IMR-90 (cell line): ENCODE results near the gene TMEM144. TPM values are rescaled to one million over a fixed set of nuclear protein-coding genes. Genes with fewer than 3 reads are reported as not detected.

Source experiments
- ATAC-seq: fragments of 200-7000 bp; cut with Tn5 transposase; 2 replicates; pipeline ENCODE4 v1.9.1; 2020; ENCODE audit warnings: low read depth, mild to moderate bottlenecking, moderate library complexity
- BruUV-seq: library from RNA; stranded (reverse); fragments of 400-500 nt; replicated peaks from 2 replicates; lab custom pipeline; 2021; lab: Mats Ljungman, UMichigan
- CTCF ChIA-PET: fragments of 300-600 bp; formaldehyde crosslinking; extraction: SDS; loops from one replicate; lab custom pipeline; 2021; ENCODE audit warnings: antibody characterized with exemption; lab: Yijun Ruan, JAX
- POLR2A ChIA-PET: fragments of 300-600 bp; sonication (Branson Sonifier 250); formaldehyde crosslinking; loops from one replicate; lab custom pipeline; 2022; ENCODE audit warnings: antibody characterized with exemption; ENCODE audit not compliant: unreplicated experiment; lab: Charles Lee
- DNase-seq: peaks from one replicate; pipeline ENCODE4 v3.0.0; 2013
- H2AFZ ChIP-seq: replicated peaks from 2 replicates; pipeline ENCODE3; 2013; ENCODE audit warnings: low read length, mild to moderate bottlenecking; ENCODE audit not compliant: poor library complexity
- H2AK5ac ChIP-seq: 2 replicates; pipeline ENCODE4 v1.6.1; 2013; ENCODE audit warnings: low read depth, low read length, inconsistent platforms
- H2AK9ac ChIP-seq: replicated peaks from 2 replicates; pipeline ENCODE3; 2013; ENCODE audit warnings: mild to moderate bottlenecking, low read depth, low read length, moderate library complexity; ENCODE audit not compliant: poor library complexity
- H2BK120ac ChIP-seq: 2 replicates; pipeline ENCODE4 v1.6.1; 2013; ENCODE audit warnings: low read depth, low read length, inconsistent platforms
- H2BK15ac ChIP-seq: 3 replicates; pipeline ENCODE4 v1.6.1; 2013; ENCODE audit warnings: low read depth, low read length, inconsistent platforms
- H2BK20ac ChIP-seq: 2 replicates; pipeline ENCODE4 v1.6.1; 2013; ENCODE audit warnings: low read depth, mild to moderate bottlenecking, inconsistent platforms, low read length, moderate library complexity
- H2BK5ac ChIP-seq: 2 replicates; pipeline ENCODE4 v1.6.1; 2013; ENCODE audit warnings: mild to moderate bottlenecking, low read depth, low read length, inconsistent platforms; ENCODE audit not compliant: poor library complexity, severe bottlenecking
- H3K14ac ChIP-seq: replicated peaks from 2 replicates; pipeline ENCODE4 v1.6.1; 2013; ENCODE audit warnings: low read depth, low read length, inconsistent platforms
- H3K18ac ChIP-seq: 2 replicates; pipeline ENCODE4 v1.6.1; 2013; ENCODE audit warnings: low read depth, low read length, control low read depth
- H3K23ac ChIP-seq: 2 replicates; pipeline ENCODE4 v1.6.1; 2013; ENCODE audit warnings: low read depth, low read length, inconsistent platforms
- H3K27ac ChIP-seq: 2 replicates; pipeline ENCODE4 v1.5.1; 2013; ENCODE audit warnings: mild to moderate bottlenecking, control low read depth, low read length; ENCODE audit not compliant: insufficient read depth
- H3K27me3 ChIP-seq: 2 replicates; pipeline ENCODE4 v1.6.1; 2013; ENCODE audit warnings: low read length; ENCODE audit not compliant: control insufficient read depth, insufficient read depth
- H3K36me3 ChIP-seq: 2 replicates; pipeline ENCODE4 v1.6.1; 2013; ENCODE audit warnings: low read length, mixed read lengths; ENCODE audit not compliant: control insufficient read depth, insufficient read depth
- H3K4ac ChIP-seq: 2 replicates; pipeline ENCODE4 v1.6.1; 2013; ENCODE audit warnings: low read depth, low read length, inconsistent platforms
- H3K4me1 ChIP-seq: 2 replicates; pipeline ENCODE4 v1.6.1; 2013; ENCODE audit warnings: low read length, mixed read lengths; ENCODE audit not compliant: control insufficient read depth, insufficient read depth
- H3K4me2 ChIP-seq: 2 replicates; pipeline ENCODE4 v1.6.1; 2013; ENCODE audit warnings: low read depth, mild to moderate bottlenecking, control low read depth, low read length, moderate library complexity
- H3K4me3 ChIP-seq: 2 replicates; pipeline ENCODE4 v1.5.1; 2013; ENCODE audit warnings: low read depth, mild to moderate bottlenecking, control low read depth, low read length, moderate library complexity; ENCODE audit not compliant: insufficient read depth
- H3K56ac ChIP-seq: 2 replicates; pipeline ENCODE4 v1.6.1; 2013; ENCODE audit warnings: low read length, inconsistent platforms; ENCODE audit not compliant: insufficient read depth; ENCODE audit errors: extremely low read depth
- H3K79me1 ChIP-seq, 2 experiments: 2 replicates each; pipeline ENCODE4 v1.6.1; 2013; ENCODE audit warnings: low read length in 2 of 2, inconsistent platforms in 1 of 2, low read depth in 1 of 2
- H3K9ac ChIP-seq: 2 replicates; pipeline ENCODE4 v1.6.1; 2013; ENCODE audit warnings: low read depth, low read length, control low read depth
- H3K9me1 ChIP-seq: 2 replicates; pipeline ENCODE4 v1.6.1; 2013; ENCODE audit warnings: low read length, inconsistent platforms; ENCODE audit not compliant: insufficient read depth
- H3K9me3 ChIP-seq: 2 replicates; pipeline ENCODE4 v1.6.1; 2013; ENCODE audit warnings: low read length; ENCODE audit not compliant: control insufficient read depth, insufficient read depth
- H4K20me1 ChIP-seq: 2 replicates; pipeline ENCODE4 v1.6.1; 2013; ENCODE audit warnings: low read length, inconsistent platforms; ENCODE audit not compliant: insufficient read depth
- H4K5ac ChIP-seq: 2 replicates; pipeline ENCODE4 v1.6.1; 2013; ENCODE audit warnings: mild to moderate bottlenecking, low read depth, low read length, control low read depth
- H4K8ac ChIP-seq, 2 experiments: 2 replicates each; pipeline ENCODE4 v1.6.1; 2013; ENCODE audit warnings: low read depth in 2 of 2, low read length in 2 of 2, control low read depth in 1 of 2, inconsistent platforms in 1 of 2
- H4K91ac ChIP-seq: 2 replicates; pipeline ENCODE4 v1.6.1; 2013; ENCODE audit warnings: low read depth, low read length, inconsistent platforms; ENCODE audit not compliant: insufficient read depth
- MXI1 ChIP-seq: IDR thresholded peaks from 2 replicates; pipeline ENCODE4 v1.6.1; 2012; ENCODE audit warnings: low read depth, mild to moderate bottlenecking, low read length, moderate library complexity, borderline replicate concordance
- WGBS, 2 experiments: methylation state at CpG; one replicate each; pipeline versions ENCODE4 v1.1.5 to v1.1.7; 2013; ENCODE audit warnings: missing lambda C conversion rate in 2 of 2; ENCODE audit not compliant: insufficient read length in 1 of 2; ENCODE audit errors: extremely low coverage in 2 of 2; 5-methylcytosine and 5-hydroxymethylcytosine counted together
- dilution Hi-C: fragments of 300-500 bp; cut with HindIII; formaldehyde crosslinking; loops from one replicate; pipeline ENCODE4 v1.14.3; 2018; ENCODE audit warnings: low sequenced_read_pairs; ENCODE audit not compliant: unreplicated experiment
- in situ Hi-C: fragments of 300-500 bp; cut with MboI; formaldehyde crosslinking; loops from 3 replicates; pipeline ENCODE4 v1.14.3; 2019; ENCODE audit warnings: low sequenced_read_pairs, inconsistent platforms, mixed read lengths
- intact Hi-C: fragments of 100-400 bp; cut with micrococcal nuclease; formaldehyde crosslinking; loops from 2 replicates; pipeline ENCODE4 v1.10.0; 2022
- polyA plus RNA-seq, 3 experiments: library from polyadenylated mRNA; depleted of rRNA; stranded (reverse); fragments of >200 nt; gene quantifications; 2 replicates each; pipeline ENCODE4 v1.2.3, GENCODE V29; 2012; ENCODE audit warnings: low replicate concordance in 1 of 3
- total RNA-seq: library from RNA; depleted of rRNA; stranded (reverse); fragments of >200 nt; gene quantifications from 2 replicates; pipeline ENCODE4 v1.2.3, GENCODE V29; 2012
- TF ChIP-seq, protein P1 (sequence below): fragments of 150-350 bp; IDR thresholded peaks from 2 replicates; pipeline ENCODE4 v1.6.1; 2016; ENCODE audit warnings: low read depth, mild to moderate bottlenecking, low read length, moderate library complexity, borderline replicate concordance

TMEM144 gene
- total and polyA plus RNA-seq, 2 of the 4 experiments (the other 2 are of a cell fraction): 0.58 to 2.2 TPM

DNA sequence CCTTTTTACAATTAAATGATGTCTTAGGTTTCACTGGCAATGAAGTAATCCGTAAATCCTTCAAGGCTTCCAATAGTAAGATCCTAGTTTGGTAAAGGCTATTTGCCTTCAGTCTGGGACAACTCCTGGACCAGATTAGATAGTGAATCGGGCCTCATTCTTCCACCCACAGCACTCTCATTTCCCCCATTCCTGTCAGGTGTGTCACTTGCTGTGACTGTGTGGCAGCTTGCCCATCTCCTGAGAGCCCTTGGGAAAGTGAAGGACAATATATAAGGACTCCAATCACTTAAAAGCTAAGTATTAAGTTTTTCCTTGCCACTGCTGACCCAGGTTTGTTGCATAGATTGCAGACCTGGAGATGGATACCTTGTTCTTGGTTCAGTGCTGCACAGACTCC is 34.2 kb upstream of the TMEM144 start:
- Histone ChIP-seq H3K4me2 (no peak overlapping the region), H3K27me3 (no peaks in the 10 kb centered on the region), H2BK120ac (no peak overlapping the region), H2BK15ac (no peak overlapping the region), H2AFZ (no peak overlapping the region), H3K9me3 (no peaks in the 10 kb centered on the region), H3K18ac (no peak overlapping the region), H3K4me3 (no peak overlapping the region), H2AK9ac (no peak overlapping the region), H3K56ac (no peak overlapping the region), H3K9me1 (no peaks in the 10 kb centered on the region), H2BK5ac (no peak overlapping the region), H3K27ac (no peak overlapping the region), H4K91ac (no peak overlapping the region), H3K4ac (no peak overlapping the region), H2BK20ac (no peak overlapping the region), H3K23ac (no peak overlapping the region), H4K5ac (no peak overlapping the region), H3K79me1 (no peaks in the 10 kb centered on the region), H3K36me3 (no peaks in the 10 kb centered on the region), H3K9ac (no peak overlapping the region), H4K8ac (no peak overlapping the region), H3K14ac (no peak overlapping the region), H2AK5ac (no peak overlapping the region), H4K20me1 (no peaks in the 10 kb centered on the region), H3K4me1 (peaks cover 9% of the 10 kb centered on the region)
- dilution Hi-C loops: loop anchor here (25.0 kb wide), 1 partner anchor 164 kb away; no protein-coding TSS in a partner anchor
- in situ Hi-C loops: loop anchor here (25.0 kb wide), 1 partner anchor 964 kb away; the partner anchor contains the start of gene GRIA2
- DNase-seq: peak; percentile 57
- POLR2A ChIA-PET: no interaction called here
- BruUV-seq: no TSS peak
- no peak for TF ChIP-seq MXI1
- TF ChIP-seq, protein P1, sequence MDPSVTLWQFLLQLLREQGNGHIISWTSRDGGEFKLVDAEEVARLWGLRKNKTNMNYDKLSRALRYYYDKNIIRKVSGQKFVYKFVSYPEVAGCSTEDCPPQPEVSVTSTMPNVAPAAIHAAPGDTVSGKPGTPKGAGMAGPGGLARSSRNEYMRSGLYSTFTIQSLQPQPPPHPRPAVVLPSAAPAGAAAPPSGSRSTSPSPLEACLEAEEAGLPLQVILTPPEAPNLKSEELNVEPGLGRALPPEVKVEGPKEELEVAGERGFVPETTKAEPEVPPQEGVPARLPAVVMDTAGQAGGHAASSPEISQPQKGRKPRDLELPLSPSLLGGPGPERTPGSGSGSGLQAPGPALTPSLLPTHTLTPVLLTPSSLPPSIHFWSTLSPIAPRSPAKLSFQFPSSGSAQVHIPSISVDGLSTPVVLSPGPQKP: no peak
- no CpG with 5 or more reads among the region's 2 CpGs for WGBS, 2 experiments
- intact Hi-C loops: no loop called here
- CTCF ChIA-PET: interaction anchor here (1.6 kb wide), 1 partner anchor 171 kb away, joined by 4 read pairs; no protein-coding TSS in a partner anchor
- ATAC-seq: no peak
